Suprapubic skin (tissue), 3 donors: Measurements from ENCODE around the gene BRME1.

ENCODE experiments used
- CTCF ChIP-seq, 2 donors: fragments of 200-600 bp in 1 of 2; fragments of 450-650 bp in 1 of 2; sonication (generic) in 1 of 2; IDR thresholded peaks; one replicate each; pipeline ENCODE4 v1.5.1; 2016 to 2019; ENCODE audit warnings: antibody characterized with exemption in 2 of 2, mild to moderate bottlenecking in 1 of 2, moderate library complexity in 1 of 2
- EP300 ChIP-seq: sonication (generic); formaldehyde crosslinking; IDR thresholded peaks from one replicate; pipeline ENCODE4 v1.6.1; 2017; ENCODE audit warnings: antibody characterized with exemption
- POLR2A ChIP-seq, 2 donors: fragments of 450-650 bp; IDR thresholded peaks; one replicate each; pipeline ENCODE4 v1.6.1; 2017; ENCODE audit warnings: antibody characterized with exemption in 2 of 2, mild to moderate bottlenecking in 2 of 2, moderate library complexity in 2 of 2

- TF ChIP-seq CTCF (IDR thresholded peaks at IDR 0.05), result no peak
- TF ChIP-seq EP300, result no peak
- TF ChIP-seq POLR2A (IDR thresholded peaks at IDR 0.05), result no peak
Observed at GRCh38 chr19:13930402-13930801, 24.5 kb upstream of the BRME1 start.
